IPS-18c (cell line): ENCODE data around the gene MRPS5.

ENCODE experiments used
- H3K4me3 ChIP-seq: 2 replicates; pipeline ENCODE4 v1.7.0; 2013; ENCODE audit warnings: low read depth, mild to moderate bottlenecking, low read length, moderate library complexity; ENCODE audit not compliant: insufficient read depth
- H3K9me3 ChIP-seq: one replicate; pipeline ENCODE4 v1.6.1; 2013; ENCODE audit warnings: mild to moderate bottlenecking, low read length, moderate library complexity; ENCODE audit not compliant: control insufficient read depth, insufficient read depth

Gene MRPS5

DNA sequence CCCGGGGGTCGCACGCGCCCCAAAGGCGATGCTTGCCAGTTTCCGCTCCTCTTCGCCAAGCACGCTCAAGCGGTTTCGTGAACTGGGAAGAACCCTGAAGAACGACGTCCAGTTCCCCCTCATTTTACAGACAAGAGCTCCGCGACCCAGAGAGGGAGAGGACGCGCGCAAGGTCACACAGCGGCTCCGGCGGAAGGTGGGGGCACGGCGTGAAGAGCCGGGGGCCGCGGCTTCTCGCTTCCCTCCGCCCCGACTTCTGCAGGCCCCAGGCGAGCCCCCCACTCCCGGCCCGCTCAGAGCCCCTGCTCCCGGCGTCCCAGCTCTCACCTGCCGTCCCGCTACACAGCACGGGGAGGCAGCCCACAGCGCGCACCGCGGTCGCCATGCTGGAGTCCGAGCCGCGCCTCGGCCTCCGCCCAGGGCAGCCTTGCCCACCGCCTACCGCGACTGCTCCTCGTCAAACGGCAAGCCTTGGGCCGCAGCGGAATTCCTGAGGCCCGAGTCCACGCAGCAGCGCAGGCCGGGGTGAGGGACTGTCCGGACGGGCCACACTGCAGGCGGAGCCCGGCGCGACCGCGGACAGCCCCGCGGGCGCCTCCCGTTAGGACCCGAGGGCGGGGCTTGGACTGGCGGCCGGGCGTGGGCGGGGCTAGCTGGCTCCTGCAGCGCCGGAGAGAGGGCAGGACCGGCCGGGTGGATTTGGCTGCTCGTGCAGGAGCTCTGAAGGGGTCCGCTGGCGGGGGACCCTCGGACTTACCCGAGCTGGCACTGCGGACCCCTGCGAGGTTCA, at the start of gene MRPS5:
Gene MRPS5, minus strand, starts transcription at position 402 of the 790 bp plus-strand sequence. Its CDS starts 17 bp downstream, at position 385.
- H3K9me3 ChIP-seq: no peaks in the 10 kb centered on the region

DNA sequence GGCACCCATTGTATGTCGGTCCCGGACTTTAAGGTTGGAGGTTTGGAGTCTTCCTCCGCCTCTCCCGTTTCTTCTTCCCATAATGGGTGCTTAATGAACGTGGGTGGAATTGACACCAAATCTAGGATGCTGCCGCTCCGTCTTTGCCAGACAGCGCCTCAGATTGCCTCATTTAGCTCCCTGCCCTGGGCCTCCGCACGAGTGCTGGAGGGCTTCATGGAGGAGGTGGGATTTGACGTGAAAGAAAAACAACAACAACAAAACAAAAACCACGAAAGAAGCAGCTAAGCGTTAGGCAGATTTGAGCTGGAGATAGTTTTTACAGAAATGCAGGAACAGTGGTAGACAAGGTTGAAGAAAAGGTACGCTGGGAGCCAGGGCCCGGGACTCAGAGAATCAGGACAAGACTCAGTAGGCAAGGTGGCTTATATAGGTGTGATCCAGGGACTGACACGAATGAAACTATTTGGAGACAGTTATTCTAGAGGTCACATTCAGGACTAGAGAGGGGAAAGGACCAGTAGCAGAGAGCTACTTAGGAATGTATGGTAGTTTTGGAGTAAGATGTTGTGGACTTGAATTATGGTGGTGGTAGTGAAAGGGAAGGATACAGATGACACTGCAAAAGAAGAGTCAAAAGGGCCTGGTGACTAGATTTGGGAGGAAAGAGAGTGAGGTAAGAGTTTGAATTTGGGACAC, 44.6 kb upstream of the MRPS5 start:
- H3K4me3 ChIP-seq: peak overlapping the region; percentile 95
- H3K9me3 ChIP-seq: no peaks in the 10 kb centered on the region

More for the DNA sequence above, at the start of gene MRPS5:
- peak within 1 kb of the TSS; percentile 93 for H3K4me3 ChIP-seq

DNA sequence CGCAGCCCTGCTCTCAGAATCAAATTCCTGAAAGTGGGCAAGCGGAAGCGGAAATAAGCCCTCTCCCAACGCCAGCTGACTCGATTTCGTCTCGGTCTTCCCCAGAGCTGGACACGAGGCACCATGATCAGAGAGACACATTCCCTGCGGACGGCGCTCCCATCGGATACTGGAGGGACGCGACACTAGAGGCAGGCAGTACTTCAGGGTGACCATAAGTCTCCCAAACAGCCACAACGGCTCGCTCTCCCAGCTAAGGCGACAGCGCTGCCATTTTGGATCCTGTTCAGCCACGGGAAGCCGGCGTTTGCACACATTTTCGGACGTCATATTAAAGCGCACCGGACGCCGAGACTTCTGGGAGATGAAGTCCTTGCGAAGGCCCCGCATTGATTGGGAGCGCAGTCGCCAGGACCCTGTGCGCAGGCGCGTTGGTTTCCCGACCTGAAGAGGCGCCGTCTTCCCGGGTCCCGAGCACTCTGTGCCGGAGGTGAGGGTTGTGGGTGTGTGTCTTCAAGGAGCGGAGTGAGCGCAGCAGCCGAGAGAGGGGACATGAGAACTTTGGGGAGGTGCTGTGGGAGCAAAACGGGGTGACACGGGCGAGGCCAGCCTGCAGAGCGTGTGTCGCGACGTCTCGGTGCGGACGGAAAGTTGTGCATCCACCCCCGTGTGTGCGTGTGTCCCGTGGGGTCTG, 43.9 kb upstream of the MRPS5 start, which contains the start of gene ZNF2:
Gene ZNF2, plus strand, starts transcription at position 439 of the 694 bp plus-strand sequence. CDS start 10,418 bp downstream, outside the sequence.
- Histone ChIP-seq H3K9me3 (no peaks in the 10 kb centered on the region), H3K4me3 (peak within 1 kb of the TSS; percentile 95)

DNA sequence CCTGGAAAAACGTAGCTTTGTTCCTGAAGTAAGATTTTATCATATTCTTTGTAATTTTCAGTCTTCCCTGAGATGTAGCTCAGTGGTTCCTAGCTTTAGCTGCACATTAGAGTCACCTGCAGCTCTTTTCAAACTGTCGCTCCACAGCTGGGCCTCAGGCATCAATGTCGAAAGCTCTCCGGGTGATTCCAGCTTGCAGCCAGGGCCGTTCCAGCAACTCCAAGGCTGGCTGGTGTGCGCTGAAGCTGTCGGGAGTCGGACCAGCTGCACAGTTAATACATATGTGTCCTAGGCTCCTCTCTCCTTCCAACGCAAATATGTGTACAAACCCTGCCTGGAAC, 43.4 kb upstream of the MRPS5 start:
- Histone ChIP-seq H3K9me3 (no peaks in the 10 kb centered on the region), H3K4me3 (peak overlapping the region; percentile 95)

DNA sequence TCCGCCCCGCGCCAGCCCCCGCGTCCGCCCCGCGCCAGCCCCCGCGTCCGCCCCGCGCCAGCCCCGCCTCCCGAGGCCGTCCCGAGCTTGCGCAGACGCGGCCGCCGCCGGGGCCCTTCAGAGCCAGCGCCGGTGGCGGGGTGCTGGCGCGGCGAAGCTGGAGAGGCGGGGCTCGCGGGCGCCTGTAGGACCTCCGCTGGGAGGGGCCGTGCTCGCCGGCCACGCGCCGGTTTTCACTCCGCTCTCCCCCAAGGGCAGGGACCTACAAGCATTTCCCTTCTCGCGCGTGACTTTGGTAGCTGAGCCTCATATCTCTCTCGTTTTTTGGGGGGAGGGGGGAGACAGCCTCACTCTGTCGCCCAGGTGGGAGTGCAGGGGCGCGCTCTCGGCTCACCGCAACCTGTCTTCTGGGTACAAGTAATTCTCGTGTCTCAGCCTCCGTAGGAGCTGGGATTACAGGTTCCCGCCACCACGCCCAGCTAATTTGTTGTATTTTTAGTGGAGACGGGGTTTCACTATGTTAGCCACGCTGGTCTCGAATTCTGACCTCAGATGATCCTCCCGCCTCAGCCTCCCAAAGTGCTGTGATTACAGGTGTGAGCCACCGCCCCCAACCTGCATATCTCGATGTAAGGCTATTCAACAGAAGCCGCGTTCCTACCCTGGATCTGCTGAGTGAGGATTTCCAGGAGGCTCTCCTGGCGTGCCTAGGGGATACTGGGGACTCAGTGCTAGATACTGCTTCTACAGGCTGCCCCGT, 38.3 kb upstream of the MRPS5 start, which contains the start of gene ZNF514:
Gene ZNF514, minus strand, starts transcription at position 159 of the 760 bp plus-strand sequence. CDS start 6,595 bp downstream, outside the sequence.
- peak within 1 kb of the TSS; percentile 84 for H3K4me3 ChIP-seq
- H3K9me3 ChIP-seq: no peaks in the 10 kb centered on the region

- Histone ChIP-seq H3K4me3 (peak overlapping the region; percentile 84), H3K9me3 (no peaks in the 10 kb centered on the region)
Measured at GRCh38 chr2:95158891-95159619, 37.4 kb upstream of the MRPS5 start.

DNA sequence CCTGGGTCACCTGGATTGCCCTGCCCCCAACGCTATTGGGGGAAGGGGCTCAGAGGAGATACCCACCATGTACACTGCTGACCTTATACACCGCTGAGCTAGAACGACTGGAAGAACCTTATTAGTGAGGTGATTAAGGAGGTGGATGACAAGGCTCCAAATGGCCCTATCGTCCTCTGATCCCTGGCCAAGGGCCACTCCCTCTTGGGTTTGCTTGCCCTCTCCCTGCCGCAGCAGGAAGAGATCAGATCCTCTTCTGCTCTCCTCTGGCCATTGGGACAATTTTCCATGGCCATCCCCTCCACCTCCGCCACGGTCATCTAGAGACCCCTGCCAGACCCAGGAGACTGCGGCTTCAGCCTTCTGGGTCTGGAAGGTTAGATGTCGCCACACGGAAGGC, 36.8 kb upstream of the MRPS5 start:
- no peaks in the 10 kb centered on the region for H3K9me3 ChIP-seq
- H3K4me3 ChIP-seq: peak overlapping the region; percentile 84

- Histone ChIP-seq H3K4me3 (no peak overlapping the region; the same call in 1 of the 2 replicates), H3K9me3 (peaks cover 28% of the 10 kb centered on the region)
Measured at GRCh38 chr2:95149397-95149984, 27.9 kb upstream of the MRPS5 start.

- Histone ChIP-seq H3K9me3 (peaks cover 20% of the 10 kb centered on the region), H3K4me3 (no peak overlapping the region)
Measured at GRCh38 chr2:95143838-95144237, 22.2 kb upstream of the MRPS5 start.

DNA sequence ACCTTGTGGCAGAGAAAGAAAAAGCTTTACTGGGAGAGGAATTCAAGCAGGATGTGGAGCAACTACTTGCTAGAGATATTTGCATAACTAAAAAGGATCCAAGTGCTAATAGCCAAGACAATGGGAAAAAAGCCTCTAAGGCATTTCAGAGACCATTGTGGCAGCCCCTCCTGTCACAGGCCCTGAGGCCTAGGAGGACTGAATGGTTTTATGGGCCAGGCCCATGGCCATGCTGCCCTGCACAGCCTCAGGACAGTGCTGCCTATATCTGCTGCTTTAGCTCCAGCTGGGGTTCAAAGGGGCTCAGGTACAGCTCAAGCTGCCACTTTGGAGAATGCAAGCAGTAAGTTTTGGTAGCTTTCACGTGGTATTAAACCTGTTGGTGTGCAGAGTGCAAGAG, 17.1 kb upstream of the MRPS5 start:
- H3K4me3 ChIP-seq: no peak overlapping the region
- peaks cover 15% of the 10 kb centered on the region for H3K9me3 ChIP-seq

- Histone ChIP-seq H3K9me3 (no peaks in the 10 kb centered on the region), H3K4me3 (peak overlapping the region; percentile 93)
Measured at GRCh38 chr2:95122197-95122551, 566 bp upstream of the MRPS5 start.

- no peaks in the 10 kb centered on the region for H3K9me3 ChIP-seq
- H3K4me3 ChIP-seq: peak overlapping the region; percentile 93
Measured at GRCh38 chr2:95121093-95121406, 558 bp downstream of the MRPS5 start.

DNA sequence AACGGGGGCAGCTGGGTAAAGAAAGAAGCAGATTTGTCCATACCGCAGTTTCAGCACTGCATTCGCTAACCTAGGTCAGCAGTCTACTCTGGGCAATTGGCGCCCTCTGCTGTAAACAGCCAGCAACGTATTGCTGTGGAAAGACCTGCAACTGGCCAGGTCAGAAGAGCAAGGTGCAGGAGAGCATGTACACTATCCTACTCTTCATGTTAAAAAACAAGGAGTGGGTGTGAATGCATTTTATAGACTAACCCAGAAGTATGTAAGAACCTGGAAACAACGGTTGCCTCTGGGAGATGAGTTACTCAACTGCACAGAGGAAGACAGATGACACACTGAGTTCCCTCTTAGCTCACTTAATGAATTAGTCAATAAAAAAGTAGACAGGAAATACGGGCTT, 6.2 kb downstream of the MRPS5 start:
- no peak overlapping the region for H3K4me3 ChIP-seq
- H3K9me3 ChIP-seq: no peaks in the 10 kb centered on the region

GRCh38 chr2:95113464-95113863, 8.1 kb downstream of the MRPS5 start:
- Histone ChIP-seq H3K9me3 (no peaks in the 10 kb centered on the region), H3K4me3 (no peak overlapping the region)

- H3K4me3 ChIP-seq: no peak overlapping the region
- H3K9me3 ChIP-seq: no peaks in the 10 kb centered on the region
Measured at GRCh38 chr2:95110395-95110794, 11.2 kb downstream of the MRPS5 start.

GRCh38 chr2:95109260-95109659, 12.3 kb downstream of the MRPS5 start:
- no peak overlapping the region for H3K4me3 ChIP-seq
- H3K9me3 ChIP-seq: no peaks in the 10 kb centered on the region
